HG02588 (cell line): Measurements from ENCODE around the gene TPP1.

Experiments used
- ATAC-seq: cut with Tn5 transposase; IDR thresholded peaks from one replicate; pipeline ENCODE4 v1.9.1; 2021; ENCODE audit warnings: mild to moderate bottlenecking, moderate library complexity; ENCODE audit not compliant: unreplicated experiment

Gene TPP1

DNA sequence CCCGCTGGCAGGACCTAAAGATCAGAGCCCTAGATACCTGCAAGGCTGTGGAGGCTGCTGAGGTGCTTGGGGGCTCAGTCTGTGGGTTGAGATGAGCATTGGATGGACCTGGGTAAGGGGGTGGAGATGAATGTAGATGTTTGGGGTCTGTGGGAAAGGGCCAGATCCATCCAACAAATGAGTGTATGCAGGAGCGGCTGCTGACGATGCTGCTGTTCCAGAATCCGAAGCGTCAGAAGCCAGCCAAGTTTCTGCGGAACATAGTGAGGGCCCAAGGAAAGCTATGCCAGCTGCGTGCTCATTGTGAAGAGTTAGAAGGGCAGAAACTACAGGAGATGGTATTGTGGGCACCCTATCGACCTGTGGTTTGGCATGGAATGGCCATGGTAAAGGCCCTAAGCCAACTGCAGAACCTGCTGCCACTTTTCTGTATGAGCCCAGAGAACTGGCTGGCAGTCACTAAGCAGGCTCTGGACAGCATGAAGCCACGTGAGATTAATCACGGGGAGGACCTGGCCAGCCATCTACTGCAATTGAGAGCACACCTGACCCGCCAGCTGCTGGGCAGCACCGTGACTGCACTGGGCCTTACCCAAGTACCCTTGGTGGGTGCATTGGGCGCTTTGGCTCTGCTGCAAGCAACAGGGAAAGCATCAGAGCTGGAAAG, 52.4 kb downstream of the TPP1 start:
- no peak for ATAC-seq

DNA sequence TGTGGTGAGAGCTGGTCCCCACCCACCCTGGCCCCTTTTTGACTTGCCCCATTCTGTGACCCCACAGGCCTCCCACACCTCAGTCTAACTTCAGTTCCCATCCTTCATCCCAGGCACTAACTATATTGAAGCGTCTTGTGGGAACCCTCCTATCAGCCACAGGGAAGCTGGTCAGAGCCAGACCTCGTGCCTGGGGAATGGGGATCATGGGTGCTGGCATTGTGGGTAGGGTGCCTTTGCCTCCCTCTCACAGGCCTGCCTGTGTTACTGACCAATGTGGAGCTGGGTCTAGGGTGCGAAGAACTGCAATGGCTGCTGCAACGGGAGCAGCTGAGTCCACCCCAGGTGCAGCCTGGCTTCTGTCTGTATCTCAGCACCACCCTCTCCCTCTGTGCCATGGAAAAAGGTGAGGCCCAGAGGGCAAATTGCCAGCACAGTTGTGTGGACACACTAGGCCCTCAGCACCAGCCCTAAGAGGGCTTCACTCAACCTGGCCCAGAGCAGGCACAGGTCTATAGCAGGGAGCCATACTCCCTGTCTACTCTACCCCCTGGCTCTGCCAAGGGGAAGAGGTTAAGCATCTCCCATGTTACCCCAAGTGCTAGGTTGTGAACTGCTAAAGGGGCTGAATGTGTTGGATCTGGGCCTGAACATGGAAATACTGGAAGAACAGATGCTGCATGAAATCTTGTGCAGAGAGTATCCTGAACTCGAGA, 53.1 kb downstream of the TPP1 start:
- ATAC-seq = no peak

DNA sequence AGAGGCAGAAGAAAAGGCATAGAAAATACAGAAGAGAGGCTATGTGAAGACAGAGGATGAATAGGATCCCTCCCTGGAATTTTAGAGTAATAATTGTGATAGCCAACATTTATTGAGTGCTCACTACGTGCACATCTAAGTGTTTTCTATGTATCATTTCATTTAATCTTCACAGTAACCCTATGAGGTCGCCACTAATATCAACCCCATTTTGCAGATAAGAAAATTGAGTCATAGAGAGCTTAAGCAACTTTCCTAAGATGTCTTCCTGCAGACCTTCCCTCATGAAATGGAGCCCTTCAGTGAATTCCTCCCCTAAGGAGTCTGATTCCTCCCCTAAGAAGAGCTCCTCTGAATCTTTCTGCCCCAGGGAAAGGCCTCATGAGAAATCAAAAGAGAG, 53.9 kb downstream of the TPP1 start:
- no peak for ATAC-seq

DNA sequence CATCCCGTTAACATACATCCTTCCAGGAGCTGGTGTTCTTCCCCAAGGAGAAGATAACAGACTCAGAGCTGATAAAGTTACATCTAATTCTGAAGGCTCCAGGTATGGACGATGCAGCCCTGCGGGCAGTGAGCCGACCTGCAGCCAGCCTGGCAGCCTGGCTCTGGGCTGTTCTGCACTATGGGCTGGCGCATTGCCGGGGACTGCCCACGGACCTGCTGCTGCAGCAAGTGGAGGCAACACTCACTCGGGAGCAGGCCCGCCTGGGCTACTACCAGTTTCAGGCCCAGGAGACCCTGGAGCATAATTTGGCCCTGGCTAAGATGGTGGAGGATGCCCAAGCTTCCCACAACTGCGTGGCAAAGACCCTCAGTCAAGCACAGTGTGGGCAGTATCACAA, 55.6 kb downstream of the TPP1 start:
- no peak for ATAC-seq

DNA sequence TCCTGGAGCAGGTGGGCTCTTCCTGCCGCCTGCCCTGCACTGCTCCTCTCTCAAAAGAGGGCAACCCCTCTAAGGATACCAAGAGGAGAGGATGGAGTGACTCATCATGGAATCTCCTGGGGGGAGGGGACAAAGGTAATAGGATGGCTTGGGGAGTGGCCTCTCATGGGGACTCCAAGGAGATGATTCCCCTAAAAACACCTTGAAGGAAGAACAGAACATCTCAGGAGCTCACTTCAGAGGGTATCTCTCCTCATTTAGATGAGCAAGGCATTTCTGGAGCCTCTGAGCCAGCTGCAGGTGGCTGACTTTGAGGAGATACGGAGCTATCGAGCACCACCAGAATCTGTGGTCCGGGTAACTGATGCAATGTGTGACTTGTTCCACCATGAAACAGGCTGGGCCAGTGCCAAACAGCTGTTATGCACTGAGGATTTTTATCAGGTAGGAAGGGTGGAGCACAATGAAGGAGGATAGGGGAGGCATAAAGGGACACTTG, 56.1 kb downstream of the TPP1 start:
- no peak for ATAC-seq
